ENCODE measurements around the gene DGKI.

DGKI gene

GRCh38 chr7:137846827-137847567, at the start of gene DGKI:
TSS of gene DGKI (minus strand) at chr7:137846974.
- DNase-seq, result peak; percentile 38

GRCh38 chr7:137895301-137896221, 48.8 kb upstream of the DGKI start:
- DNase-seq, result no peak

- no peak for DNase-seq
Measured at GRCh38 chr7:137893143-137893742, 46.5 kb upstream of the DGKI start.

GRCh38 chr7:137891016-137891655, 44.4 kb upstream of the DGKI start:
- no peak for DNase-seq

- DNase-seq, result peak; percentile 57
Measured at GRCh38 chr7:137890449-137890921, 43.7 kb upstream of the DGKI start.

GRCh38 chr7:137888241-137888640, 41.5 kb upstream of the DGKI start:
- DNase-seq, result no peak

GRCh38 chr7:137886746-137887145, 40.0 kb upstream of the DGKI start:
- peak; percentile 58 for DNase-seq

- no peak for DNase-seq
Measured at GRCh38 chr7:137886281-137886680, 39.5 kb upstream of the DGKI start.

- no peak for DNase-seq
Measured at GRCh38 chr7:137885678-137886077, 38.9 kb upstream of the DGKI start.

GRCh38 chr7:137882806-137883205, 36.0 kb upstream of the DGKI start:
- no peak for DNase-seq

- no peak for DNase-seq
Measured at GRCh38 chr7:137882261-137882668, 35.5 kb upstream of the DGKI start.

- DNase-seq, result no peak
Measured at GRCh38 chr7:137881607-137882260, 35.0 kb upstream of the DGKI start.

GRCh38 chr7:137880432-137880831, 33.7 kb upstream of the DGKI start:
- no peak for DNase-seq

- DNase-seq, result peak; percentile 48
Measured at GRCh38 chr7:137879357-137880158, 32.8 kb upstream of the DGKI start.

GRCh38 chr7:137878333-137878961, 31.7 kb upstream of the DGKI start:
- peak; percentile 94 for DNase-seq

GRCh38 chr7:137877027-137877675, 30.4 kb upstream of the DGKI start:
- DNase-seq, result no peak

GRCh38 chr7:137875746-137876145, 29.0 kb upstream of the DGKI start:
- no peak for DNase-seq

- no peak for DNase-seq
Measured at GRCh38 chr7:137873979-137874777, 27.4 kb upstream of the DGKI start.

- DNase-seq, result no peak
Measured at GRCh38 chr7:137873524-137873923, 26.8 kb upstream of the DGKI start.
